WERI-Rb-1 (cell line): ENCODE data around the gene PCDHB3.
A peak's percentile ranks its signal among the peaks of the same experiment; 100 is the strongest.
"Not testable (repeated sequence)": the region's sequence is repeated elsewhere in the genome, so short reads cannot be mapped to it uniquely, and the experiment has no call there.

Experiments
- DNase-seq: peaks from one replicate; pipeline ENCODE4 v3.0.0-alpha.2; 2020
- H3K27ac ChIP-seq: fragments of 250-450 bp; sonication (Bioruptor Pico); 2 replicates; pipeline ENCODE4 v1.5.1; 2020; ENCODE audit warnings: mild to moderate bottlenecking, moderate library complexity
- H3K27me3 ChIP-seq: fragments of 250-450 bp; sonication (Bioruptor Pico); 2 replicates; pipeline ENCODE4 v1.5.1; 2021; ENCODE audit warnings: mild to moderate bottlenecking, low read depth, moderate library complexity; ENCODE audit not compliant: insufficient read depth, severe bottlenecking
- H3K36me3 ChIP-seq: fragments of 250-450 bp; sonication (Bioruptor Pico); 2 replicates; pipeline ENCODE4 v1.5.1; 2020; ENCODE audit warnings: mild to moderate bottlenecking, moderate library complexity
- H3K4me3 ChIP-seq: 2 replicates; pipeline ENCODE4 v1.5.1; 2011; ENCODE audit warnings: low read depth, mild to moderate bottlenecking, control low read depth, low read length
- H3K9me3 ChIP-seq: fragments of 250-450 bp; sonication (Bioruptor Pico); 2 replicates; pipeline ENCODE4 v1.5.1; 2021; ENCODE audit warnings: mild to moderate bottlenecking, moderate library complexity; ENCODE audit not compliant: severe bottlenecking
- CTCF ChIP-seq: IDR thresholded peaks from 2 replicates; pipeline ENCODE4 v1.5.1; 2011; ENCODE audit warnings: low read depth, mild to moderate bottlenecking, control low read depth, inconsistent platforms, low read length

PCDHB3 gene

GRCh38 chr5:141135030-141135717 lies 34.9 kb downstream of the PCDHB3 start, which contains the start of gene PCDHB5:
PCDHB5 (plus strand) TSS chr5:141135206; CDS start chr5:141135435, 229 bp downstream.
- peak; percentile 38 for DNase-seq
- peak within 1 kb of the TSS; percentile 50; the same call in 1 of the 2 replicates for H3K27ac ChIP-seq
- TF ChIP-seq CTCF, result peak; percentile 63
- H3K36me3 ChIP-seq, result no peaks in the 10 kb centered on the region
- no peaks in the 10 kb centered on the region for H3K27me3 ChIP-seq
- no peaks in the 10 kb centered on the region for H3K9me3 ChIP-seq
- H3K4me3 ChIP-seq, result peak within 1 kb of the TSS; percentile 40

- no peaks in the 10 kb centered on the region for H3K9me3 ChIP-seq
- no peak for DNase-seq
- no peaks in the 10 kb centered on the region for H3K27me3 ChIP-seq
- no peaks in the 10 kb centered on the region for H3K36me3 ChIP-seq
- H3K27ac ChIP-seq, result no peak overlapping the region
- peak overlapping the region; percentile 40 for H3K4me3 ChIP-seq
- TF ChIP-seq CTCF, result no peak
Measured at GRCh38 chr5:141135718-141136266, 35.5 kb downstream of the PCDHB3 start.

GRCh38 chr5:141137346-141137745 lies 37.1 kb downstream of the PCDHB3 start:
- not testable (repeated sequence) for H3K9me3 ChIP-seq, H3K4me3 ChIP-seq, H3K27me3 ChIP-seq, DNase-seq, H3K27ac ChIP-seq, H3K36me3 ChIP-seq

- no peak for DNase-seq
- no peaks in the 10 kb centered on the region for H3K36me3 ChIP-seq
- H3K27ac ChIP-seq, result no peak within 1 kb of the TSS
- H3K27me3 ChIP-seq, result no peaks in the 10 kb centered on the region
- H3K4me3 ChIP-seq, result no peak within 1 kb of the TSS
- no peaks in the 10 kb centered on the region for H3K9me3 ChIP-seq
- TF ChIP-seq CTCF, result no peak
Measured at GRCh38 chr5:141149812-141150211, 49.5 kb downstream of the PCDHB3 start, which contains the start of gene PCDHB6. PCDHB6 (plus strand) TSS chr5:141150057; CDS start chr5:141150258, 201 bp downstream.

- Histone ChIP-seq H3K4me3 (no peak overlapping the region), H3K27me3 (no peaks in the 10 kb centered on the region), H3K27ac (no peak overlapping the region), H3K9me3 (no peaks in the 10 kb centered on the region), H3K36me3 (no peaks in the 10 kb centered on the region)
- no peak for TF ChIP-seq CTCF
- no peak for DNase-seq
Measured at GRCh38 chr5:141150224-141150992, 50.1 kb downstream of the PCDHB3 start.

- no peak for TF ChIP-seq CTCF
- no peak overlapping the region for H3K4me3 ChIP-seq
- no peak for DNase-seq
- no peaks in the 10 kb centered on the region for H3K9me3 ChIP-seq
- H3K36me3 ChIP-seq, result no peaks in the 10 kb centered on the region
- H3K27ac ChIP-seq, result no peak overlapping the region
- no peaks in the 10 kb centered on the region for H3K27me3 ChIP-seq
Measured at GRCh38 chr5:141150993-141151325, 50.7 kb downstream of the PCDHB3 start.

- not testable (repeated sequence) for H3K9me3 ChIP-seq, H3K27ac ChIP-seq
Measured at GRCh38 chr5:141151632-141152031, 51.4 kb downstream of the PCDHB3 start.

GRCh38 chr5:141152096-141152495 lies 51.8 kb downstream of the PCDHB3 start:
- not testable (repeated sequence) for H3K9me3 ChIP-seq, DNase-seq, H3K27me3 ChIP-seq, H3K4me3 ChIP-seq, H3K27ac ChIP-seq, H3K36me3 ChIP-seq

More at GRCh38 chr5:141151632-141152031, 51.4 kb downstream of the PCDHB3 start:
- not testable (repeated sequence) for H3K4me3 ChIP-seq, H3K36me3 ChIP-seq, DNase-seq, H3K27me3 ChIP-seq
